WTC11 (cell line): Measurements from ENCODE around the gene SPEN. TPM values are rescaled to one million over a fixed set of nuclear protein-coding genes. Genes with fewer than 3 reads are reported as not detected.

Source experiments
- ATAC-seq: fragments of 200-7000 bp; cut with Tn5 transposase; 2 replicates; pipeline ENCODE4 v1.10.0; 2021; ENCODE audit warnings: mild to moderate bottlenecking, moderate library complexity
- CTCF ChIA-PET: fragments of 300-600 bp; sonication (Branson Sonifier 250); formaldehyde crosslinking; loops from one replicate; lab custom pipeline; 2021; ENCODE audit warnings: antibody characterized with exemption; lab: Charles Lee
- POLR2A ChIA-PET: fragments of 350-600 bp; sonication (Branson Sonifier 250); formaldehyde crosslinking; loops from one replicate; lab custom pipeline; 2021; ENCODE audit warnings: antibody characterized with exemption; lab: Charles Lee
- DNase-seq: peaks from one replicate; pipeline ENCODE4 v3.0.0; 2021; ENCODE audit warnings: low spot score
- H3K27ac Mint-ChIP-seq: 2 replicates; pipeline ENCODE4 v1.8.0; 2021; ENCODE audit warnings: mixed read lengths
- H3K27me3 Mint-ChIP-seq: 2 replicates; pipeline ENCODE4 v1.8.0; 2021; ENCODE audit warnings: low read depth, mild to moderate bottlenecking, moderate library complexity, mixed read lengths
- H3K36me3 Mint-ChIP-seq: 2 replicates; pipeline ENCODE4 v1.8.0; 2021; ENCODE audit warnings: mixed read lengths
- H3K4me1 Mint-ChIP-seq: 2 replicates; pipeline ENCODE4 v1.8.0; 2022; ENCODE audit warnings: mixed read lengths
- H3K4me3 Mint-ChIP-seq: 2 replicates; pipeline ENCODE4 v1.8.0; 2021; ENCODE audit warnings: mild to moderate bottlenecking, moderate library complexity, mixed read lengths
- H3K9me3 Mint-ChIP-seq: 2 replicates; pipeline ENCODE4 v1.8.0; 2021; ENCODE audit warnings: mixed read lengths
- AR ChIP-seq: fragments of 250-450 bp; sonication (Bioruptor Pico); IDR thresholded peaks from 2 replicates; pipeline ENCODE4 v1.9.0; 2021; ENCODE audit warnings: mild to moderate bottlenecking
- E2F5 ChIP-seq: sonication (generic); formaldehyde crosslinking; IDR thresholded peaks from 2 replicates; pipeline ENCODE4 v1.8.1; 2022; ENCODE audit warnings: mild to moderate bottlenecking, moderate library complexity, missing genetic modification reagents
- ELF4 ChIP-seq: sonication (generic); formaldehyde crosslinking; IDR thresholded peaks from 2 replicates; pipeline ENCODE4 v1.8.1; 2022; ENCODE audit warnings: low read depth, mild to moderate bottlenecking, moderate library complexity, missing genetic modification reagents
- ETV6 ChIP-seq: sonication (generic); formaldehyde crosslinking; IDR thresholded peaks from 2 replicates; pipeline ENCODE4 v1.8.1; 2022; ENCODE audit warnings: mild to moderate bottlenecking, missing genetic modification reagents
- GABPB1 ChIP-seq: sonication (generic); formaldehyde crosslinking; IDR thresholded peaks from 2 replicates; pipeline ENCODE4 v1.8.1; 2023; ENCODE audit warnings: mild to moderate bottlenecking, missing genetic modification reagents
- GTF2I ChIP-seq: fragments of 250-450 bp; sonication (Bioruptor Pico); conservative IDR thresholded peaks from 2 replicates; pipeline ENCODE4 v1.4.0; 2021; ENCODE audit warnings: mild to moderate bottlenecking
- IRF1 ChIP-seq: sonication (generic); formaldehyde crosslinking; IDR thresholded peaks from 2 replicates; pipeline ENCODE4 v1.8.0; 2023; ENCODE audit warnings: missing genetic modification reagents
- MAX ChIP-seq: sonication (generic); formaldehyde crosslinking; IDR thresholded peaks from 2 replicates; pipeline ENCODE4 v1.8.0; 2022; ENCODE audit warnings: mild to moderate bottlenecking, missing genetic modification reagents
- MYBL2 ChIP-seq: sonication (generic); formaldehyde crosslinking; IDR thresholded peaks from 2 replicates; pipeline ENCODE4 v1.8.1; 2023; ENCODE audit warnings: mild to moderate bottlenecking, moderate library complexity, missing genetic modification reagents
- NFATC4 ChIP-seq: fragments of 250-450 bp; sonication (Bioruptor Pico); IDR thresholded peaks from 2 replicates; pipeline ENCODE4 v1.9.0; 2021; ENCODE audit warnings: mild to moderate bottlenecking
- RORB ChIP-seq: fragments of 250-450 bp; sonication (Bioruptor Pico); IDR thresholded peaks from 2 replicates; pipeline ENCODE4 v1.9.0; 2021; ENCODE audit warnings: mild to moderate bottlenecking
- SP1 ChIP-seq: sonication (generic); formaldehyde crosslinking; conservative IDR thresholded peaks from 2 replicates; pipeline ENCODE4 v1.8.1; 2022; ENCODE audit warnings: missing genetic modification reagents
- STAT6 ChIP-seq: sonication (generic); formaldehyde crosslinking; conservative IDR thresholded peaks from 2 replicates; pipeline ENCODE4 v1.8.1; 2023; ENCODE audit warnings: mild to moderate bottlenecking, low read depth, missing genetic modification reagents, moderate library complexity
- TEAD1 ChIP-seq: sonication (generic); formaldehyde crosslinking; IDR thresholded peaks from 2 replicates; pipeline ENCODE4 v1.8.0; 2022; ENCODE audit warnings: mild to moderate bottlenecking, missing genetic modification reagents
- TEAD4 ChIP-seq: sonication (generic); formaldehyde crosslinking; IDR thresholded peaks from 2 replicates; pipeline ENCODE4 v1.8.0; 2022; ENCODE audit warnings: mild to moderate bottlenecking, missing genetic modification reagents
- USF1 ChIP-seq: sonication (generic); formaldehyde crosslinking; IDR thresholded peaks from 2 replicates; pipeline ENCODE4 v1.8.0; 2022; ENCODE audit warnings: mild to moderate bottlenecking, missing genetic modification reagents
- USF2 ChIP-seq: sonication (generic); formaldehyde crosslinking; IDR thresholded peaks from 2 replicates; pipeline ENCODE4 v1.8.1; 2023; ENCODE audit warnings: mild to moderate bottlenecking, missing genetic modification reagents, moderate library complexity
- ZNF263 ChIP-seq: sonication (generic); formaldehyde crosslinking; IDR thresholded peaks from 2 replicates; pipeline ENCODE4 v1.8.1; 2022; ENCODE audit warnings: low read depth, mild to moderate bottlenecking, moderate library complexity, missing genetic modification reagents
- ZNF281 ChIP-seq: sonication (generic); formaldehyde crosslinking; IDR thresholded peaks from 2 replicates; pipeline ENCODE4 v1.8.0; 2023; ENCODE audit warnings: mild to moderate bottlenecking, missing genetic modification reagents
- ZNF423 ChIP-seq: fragments of 250-450 bp; sonication (Bioruptor Pico); IDR thresholded peaks from 2 replicates; pipeline ENCODE4 v2.1.2; 2022; ENCODE audit warnings: mild to moderate bottlenecking, moderate library complexity
- ZNF512 ChIP-seq: sonication (generic); formaldehyde crosslinking; IDR thresholded peaks from 2 replicates; pipeline ENCODE4 v1.8.1; 2022; ENCODE audit warnings: missing genetic modification reagents, borderline replicate concordance
- total RNA-seq: library from RNA; stranded (reverse); gene quantifications from 3 replicates; pipeline ENCODE4 v1.2.3, GENCODE V29; 2021

Gene SPEN
- total RNA-seq, 1 experiment from 2014 or later, result 48.8 TPM

GRCh38 chr1:15836772-15837669 lies 10.5 kb upstream of the SPEN start (continued):
- TF ChIP-seq MAX (CRISPR knock-in tag), result peak; percentile 80

- Mint-ChIP-seq H3K27ac (peak overlapping the region; percentile 30; the same call in 1 of the 2 replicates), H3K27me3 (no peaks in the 10 kb centered on the region; the same call in 1 of the 2 replicates), H3K9me3 (no peaks in the 10 kb centered on the region), H3K36me3 (peaks cover 2% of the 10 kb centered on the region; the same call in 1 of the 2 replicates), H3K4me3 (no peak overlapping the region), H3K4me1 (peaks cover 20% of the 10 kb centered on the region)
- ChIA-PET POLR2A (interaction anchor here (3.7 kb wide), 1 partner anchor 10 kb away, joined by 51 read pairs; the partner anchor contains the start of gene SPEN), CTCF (interaction anchor here (0.6 to 2.5 kb wide), 8 partner anchors 10 to 100 kb away, joined by 3 to 13 read pairs (median 5); partner anchors contain the start of gene SPEN)
- DNase-seq (no peak), ATAC-seq (no peak)
- TF ChIP-seq AR, result no peak
- TF ChIP-seq E2F5 (CRISPR knock-in tag), result no peak
- TF ChIP-seq IRF1 (CRISPR knock-in tag), result no peak
- no peak for TF ChIP-seq RORB
- no peak for TF ChIP-seq ZNF281 (CRISPR knock-in tag)
- no peak for TF ChIP-seq STAT6 (CRISPR knock-in tag)
- TF ChIP-seq ZNF263 (CRISPR knock-in tag), result no peak
- no peak for TF ChIP-seq GTF2I (CRISPR knock-in tag)
- no peak for TF ChIP-seq ZNF423 (CRISPR knock-in tag)
- no peak for TF ChIP-seq USF1 (CRISPR knock-in tag)
- TF ChIP-seq ZNF512 (CRISPR knock-in tag), result no peak
- TF ChIP-seq TEAD4 (CRISPR knock-in tag), result no peak
- no peak for TF ChIP-seq SP1 (CRISPR knock-in tag)
- no peak for TF ChIP-seq GABPB1
- no peak for TF ChIP-seq USF2
- no peak for TF ChIP-seq MYBL2
- TF ChIP-seq NFATC4, result no peak
- TF ChIP-seq ETV6 (CRISPR knock-in tag), result no peak
- no peak for TF ChIP-seq ELF4 (CRISPR knock-in tag)
- no peak for TF ChIP-seq TEAD1 (CRISPR knock-in tag)
Measured at GRCh38 chr1:15837931-15838330, 9.6 kb upstream of the SPEN start.
